Liver (tissue), 9 donors: ENCODE measurements around the gene MYO9A. TPM values are rescaled to one million over a fixed set of nuclear protein-coding genes. Genes with fewer than 3 reads are reported as not detected.

Experiments
- DNase-seq: peaks from one replicate; pipeline ENCODE4 v3.0.0-alpha.2; 2017; ENCODE audit warnings: low spot score
- H3K27ac ChIP-seq, 2 donors: one replicate each; pipeline ENCODE4 v1.7.0; 2013; ENCODE audit warnings: inconsistent platforms in 2 of 2, low read length in 2 of 2, control low read depth in 1 of 2, low read depth in 1 of 2, mild to moderate bottlenecking in 1 of 2
- H3K27me3 ChIP-seq, 4 donors: one replicate each; pipeline versions ENCODE4 v1.6.1 to v1.7.0; 2013; ENCODE audit warnings: low read length in 3 of 4, inconsistent platforms in 1 of 4, mild to moderate bottlenecking in 1 of 4, moderate library complexity in 1 of 4; ENCODE audit not compliant: control insufficient read depth in 4 of 4, insufficient read depth in 4 of 4
- H3K36me3 ChIP-seq, 4 donors: one replicate each; pipeline versions ENCODE4 v1.6.1 to v1.7.0; 2013; ENCODE audit warnings: low read length in 3 of 4, mild to moderate bottlenecking in 3 of 4, low read depth in 1 of 4, moderate library complexity in 1 of 4; ENCODE audit not compliant: control insufficient read depth in 4 of 4, insufficient read depth in 3 of 4
- H3K4me1 ChIP-seq, 4 donors: one replicate each; pipeline versions ENCODE4 v1.6.1 to v1.7.0; 2013; ENCODE audit warnings: low read length in 3 of 4, mild to moderate bottlenecking in 3 of 4, moderate library complexity in 1 of 4; ENCODE audit not compliant: control insufficient read depth in 4 of 4, insufficient read depth in 4 of 4
- H3K4me3 ChIP-seq, 3 donors: one replicate each; pipeline versions ENCODE4 v1.6.1 to v1.7.0; 2013; ENCODE audit warnings: low read length in 3 of 3, control low read depth in 1 of 3, low read depth in 1 of 3, mild to moderate bottlenecking in 1 of 3
- H3K9ac ChIP-seq, 2 donors: one replicate each; pipeline ENCODE4 v1.7.0; 2013; ENCODE audit warnings: low read length in 2 of 2, mild to moderate bottlenecking in 2 of 2, moderate library complexity in 2 of 2, control low read depth in 1 of 2, low read depth in 1 of 2
- H3K9me3 ChIP-seq, 4 donors: one replicate each; pipeline versions ENCODE4 v1.6.1 to v1.7.0; 2013; ENCODE audit warnings: low read length in 3 of 4; ENCODE audit not compliant: control insufficient read depth in 4 of 4
- EGR1 ChIP-seq, 2 donors: IDR thresholded peaks; 2 replicates each; pipeline ENCODE4 v1.6.1; 2016 to 2018; ENCODE audit warnings: antibody characterized with exemption in 2 of 2, low read depth in 2 of 2
- FOXA1 ChIP-seq: IDR thresholded peaks from 2 replicates; pipeline ENCODE4 v1.6.1; 2016; ENCODE audit warnings: antibody characterized with exemption
- FOXA2 ChIP-seq: IDR thresholded peaks from 2 replicates; pipeline ENCODE4 v1.6.1; 2016; ENCODE audit warnings: antibody characterized with exemption
- GABPA ChIP-seq, 2 donors: IDR thresholded peaks in 1 of 2; conservative IDR thresholded peaks in 1 of 2; 2 replicates each; pipeline ENCODE4 v1.6.1; 2016; ENCODE audit warnings: antibody characterized with exemption in 2 of 2, mild to moderate bottlenecking in 1 of 2, moderate library complexity in 1 of 2
- HNF4A ChIP-seq, 2 donors: conservative IDR thresholded peaks; 2 replicates each; pipeline ENCODE4 v1.6.1; 2016; ENCODE audit warnings: antibody characterized with exemption in 2 of 2, mild to moderate bottlenecking in 2 of 2
- HNF4G ChIP-seq: IDR thresholded peaks from 2 replicates; pipeline ENCODE4 v1.6.1; 2016; ENCODE audit warnings: antibody characterized with exemption
- JUND ChIP-seq, 2 donors: IDR thresholded peaks; 2 replicates each; pipeline ENCODE4 v1.6.1; 2016; ENCODE audit warnings: antibody characterized with exemption in 2 of 2
- NR2F2 ChIP-seq: IDR thresholded peaks from 2 replicates; pipeline ENCODE4 v1.6.1; 2016; ENCODE audit warnings: antibody characterized with exemption
- RAD21 ChIP-seq, 2 donors: IDR thresholded peaks; 2 replicates each; pipeline ENCODE4 v1.6.1; 2016; ENCODE audit warnings: antibody characterized with exemption in 2 of 2, mild to moderate bottlenecking in 2 of 2
- RXRA ChIP-seq, 2 donors: IDR thresholded peaks; 2 replicates each; pipeline ENCODE4 v1.6.1; 2017 to 2018; ENCODE audit warnings: antibody characterized with exemption in 2 of 2, mild to moderate bottlenecking in 1 of 2
- SP1 ChIP-seq: IDR thresholded peaks from 2 replicates; pipeline ENCODE4 v1.6.1; 2018; ENCODE audit warnings: antibody characterized with exemption, mild to moderate bottlenecking
- TAF1 ChIP-seq: conservative IDR thresholded peaks from 2 replicates; pipeline ENCODE4 v1.6.1; 2016; ENCODE audit warnings: antibody characterized with exemption, mild to moderate bottlenecking
- YY1 ChIP-seq: IDR thresholded peaks from 2 replicates; pipeline ENCODE4 v1.6.1; 2016; ENCODE audit warnings: antibody characterized with exemption, mild to moderate bottlenecking
- WGBS: extraction: QIAGEN DNeasy Blood & Tissue Kit; methylation state at CpG from one replicate; pipeline ENCODE4 v1.1.7; 2013; 5-methylcytosine and 5-hydroxymethylcytosine counted together
- polyA plus RNA-seq, 2 donors: library from polyadenylated mRNA; stranded (reverse) in 1 of 2; unstranded in 1 of 2; fragments of 200-250 nt in 1 of 2; fragments of >200 nt in 1 of 2; fragmentation: Nextera tagmentation in 1 of 2; extraction: Ambion mirVana in 1 of 2; gene quantifications; one replicate each; pipeline versions ENCODE4 v1.2.1 to v1.2.3, GENCODE V29; 2013 to 2015
- total RNA-seq, 2 donors: library from RNA; depleted of rRNA; stranded (reverse); fragments of >200 nt; gene quantifications; one replicate each; pipeline ENCODE4 v1.2.3, GENCODE V29; 2014
- TF ChIP-seq, protein P1 (sequence below): IDR thresholded peaks from 2 replicates; pipeline ENCODE4 v1.6.1; 2016; ENCODE audit warnings: antibody characterized with exemption
- TF ChIP-seq, protein P2 (sequence below): IDR thresholded peaks from 2 replicates; pipeline ENCODE4 v1.6.1; 2016; ENCODE audit warnings: antibody characterized with exemption, mild to moderate bottlenecking
- TF ChIP-seq, protein P3 (sequence below): IDR thresholded peaks from 2 replicates; pipeline ENCODE4 v1.6.1; 2016; ENCODE audit warnings: antibody characterized with exemption
- TF ChIP-seq, protein P4 (sequence below): fragments of 150-350 bp; IDR thresholded peaks from 2 replicates; pipeline ENCODE4 v1.5.1; 2017; ENCODE audit warnings: improper control_type of control experiment, low read depth, low read length; ENCODE audit not compliant: missing input control
- donor health status: healthy.
- donor health status: healthy.
- donor health status: healthy.
- donor health status: healthy.
- donor health status: healthy.

Gene MYO9A
- total and polyA plus RNA-seq, 4 donors, result 1.4 to 14.9 (median 8.4) TPM

DNA sequence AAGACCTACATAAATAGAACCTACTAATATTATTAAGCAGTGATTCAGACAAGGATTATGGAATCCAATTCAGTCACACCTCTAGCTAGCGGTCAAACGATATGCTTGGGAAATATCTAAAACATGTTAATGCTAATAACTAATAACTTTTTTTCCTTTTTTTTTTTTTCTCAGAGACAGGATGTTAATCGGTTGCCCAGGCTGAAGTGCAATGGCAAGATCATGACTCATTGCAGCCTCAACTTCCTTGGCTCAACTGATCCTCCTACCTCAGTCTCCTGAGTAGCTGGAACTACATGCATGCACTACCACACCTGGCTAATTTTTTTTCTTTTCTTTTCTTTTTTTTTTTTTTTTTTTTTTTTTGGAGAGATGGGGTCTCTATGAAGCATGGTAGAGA is 183.5 kb downstream of the MYO9A start:
- Histone ChIP-seq H3K4me1 (no peaks in the 10 kb centered on the region), H3K36me3 (peaks cover 2 to 33% (median 21%) of the 10 kb centered on the region in 4 donors), H3K9ac (no peak overlapping the region), H3K4me3 (no peak overlapping the region), H3K9me3 (peaks cover 0 to 11% (median 6%) of the 10 kb centered on the region in 4 donors), H3K27me3 (no peaks in the 10 kb centered on the region), H3K27ac (no peak overlapping the region)
- DNase-seq, result no peak
- 67% methylated on average over 3 of the region's 3 CpGs for WGBS
- no peak for TF ChIP-seq JUND (IDR thresholded peaks at IDR 0.05)
- TF ChIP-seq TAF1, result no peak
- no peak for TF ChIP-seq RXRA (IDR thresholded peaks at IDR 0.05)
- TF ChIP-seq GABPA (IDR thresholded peaks at IDR 0.05 in 1 of 2, conservative IDR thresholded peaks at IDR 0.05 in 1 of 2), result no peak
- TF ChIP-seq YY1, result no peak

DNA sequence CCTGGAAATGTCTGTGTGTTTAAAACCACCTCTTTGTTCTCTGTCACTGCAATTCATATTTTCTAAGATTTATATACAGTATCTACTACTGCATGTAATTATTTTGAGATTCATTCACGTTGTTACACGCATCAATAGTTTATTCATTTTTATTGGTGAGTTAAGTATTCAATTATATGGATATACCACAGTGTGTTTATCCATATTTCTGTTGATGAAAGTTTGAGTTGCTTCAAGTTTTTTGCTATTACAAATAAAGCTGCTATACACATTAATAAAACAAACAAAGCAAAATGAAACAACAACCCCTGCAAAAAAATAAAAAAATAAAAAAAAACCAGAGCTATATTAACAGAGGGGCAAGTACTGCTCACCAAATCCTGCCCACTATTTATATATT is 185.3 kb downstream of the MYO9A start:
- no peaks in the 10 kb centered on the region for H3K27me3 ChIP-seq
- no peak overlapping the region for H3K9ac ChIP-seq
- H3K4me1 ChIP-seq, result no peaks in the 10 kb centered on the region
- no peak overlapping the region for H3K4me3 ChIP-seq
- H3K36me3 ChIP-seq, result peaks cover 2 to 33% (median 21%) of the 10 kb centered on the region in 4 donors
- H3K27ac ChIP-seq, result no peak overlapping the region
- no peak for DNase-seq
- H3K9me3 ChIP-seq, result peaks cover 0 to 11% (median 6%) of the 10 kb centered on the region in 4 donors
- TF ChIP-seq, protein P1, sequence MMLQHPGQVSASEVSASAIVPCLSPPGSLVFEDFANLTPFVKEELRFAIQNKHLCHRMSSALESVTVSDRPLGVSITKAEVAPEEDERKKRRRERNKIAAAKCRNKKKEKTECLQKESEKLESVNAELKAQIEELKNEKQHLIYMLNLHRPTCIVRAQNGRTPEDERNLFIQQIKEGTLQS, result no peak
- TF ChIP-seq, protein P2, sequence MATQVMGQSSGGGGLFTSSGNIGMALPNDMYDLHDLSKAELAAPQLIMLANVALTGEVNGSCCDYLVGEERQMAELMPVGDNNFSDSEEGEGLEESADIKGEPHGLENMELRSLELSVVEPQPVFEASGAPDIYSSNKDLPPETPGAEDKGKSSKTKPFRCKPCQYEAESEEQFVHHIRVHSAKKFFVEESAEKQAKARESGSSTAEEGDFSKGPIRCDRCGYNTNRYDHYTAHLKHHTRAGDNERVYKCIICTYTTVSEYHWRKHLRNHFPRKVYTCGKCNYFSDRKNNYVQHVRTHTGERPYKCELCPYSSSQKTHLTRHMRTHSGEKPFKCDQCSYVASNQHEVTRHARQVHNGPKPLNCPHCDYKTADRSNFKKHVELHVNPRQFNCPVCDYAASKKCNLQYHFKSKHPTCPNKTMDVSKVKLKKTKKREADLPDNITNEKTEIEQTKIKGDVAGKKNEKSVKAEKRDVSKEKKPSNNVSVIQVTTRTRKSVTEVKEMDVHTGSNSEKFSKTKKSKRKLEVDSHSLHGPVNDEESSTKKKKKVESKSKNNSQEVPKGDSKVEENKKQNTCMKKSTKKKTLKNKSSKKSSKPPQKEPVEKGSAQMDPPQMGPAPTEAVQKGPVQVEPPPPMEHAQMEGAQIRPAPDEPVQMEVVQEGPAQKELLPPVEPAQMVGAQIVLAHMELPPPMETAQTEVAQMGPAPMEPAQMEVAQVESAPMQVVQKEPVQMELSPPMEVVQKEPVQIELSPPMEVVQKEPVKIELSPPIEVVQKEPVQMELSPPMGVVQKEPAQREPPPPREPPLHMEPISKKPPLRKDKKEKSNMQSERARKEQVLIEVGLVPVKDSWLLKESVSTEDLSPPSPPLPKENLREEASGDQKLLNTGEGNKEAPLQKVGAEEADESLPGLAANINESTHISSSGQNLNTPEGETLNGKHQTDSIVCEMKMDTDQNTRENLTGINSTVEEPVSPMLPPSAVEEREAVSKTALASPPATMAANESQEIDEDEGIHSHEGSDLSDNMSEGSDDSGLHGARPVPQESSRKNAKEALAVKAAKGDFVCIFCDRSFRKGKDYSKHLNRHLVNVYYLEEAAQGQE, result no peak
- TF ChIP-seq JUND (IDR thresholded peaks at IDR 0.05) (no peak), YY1 (no peak), SP1 (no peak), FOXA1 (no peak), HNF4G (no peak), NR2F2 (no peak), EGR1 (IDR thresholded peaks at IDR 0.05; ENCODE audit: low read depth in 2 of 2) (no peak), HNF4A (conservative IDR thresholded peaks at IDR 0.05) (no peak), RAD21 (IDR thresholded peaks at IDR 0.05) (no peak)
- TF ChIP-seq, protein P3, sequence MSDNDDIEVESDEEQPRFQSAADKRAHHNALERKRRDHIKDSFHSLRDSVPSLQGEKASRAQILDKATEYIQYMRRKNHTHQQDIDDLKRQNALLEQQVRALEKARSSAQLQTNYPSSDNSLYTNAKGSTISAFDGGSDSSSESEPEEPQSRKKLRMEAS, result no peak
- WGBS, result 97% methylated on average over 2 of the region's 2 CpGs

DNA sequence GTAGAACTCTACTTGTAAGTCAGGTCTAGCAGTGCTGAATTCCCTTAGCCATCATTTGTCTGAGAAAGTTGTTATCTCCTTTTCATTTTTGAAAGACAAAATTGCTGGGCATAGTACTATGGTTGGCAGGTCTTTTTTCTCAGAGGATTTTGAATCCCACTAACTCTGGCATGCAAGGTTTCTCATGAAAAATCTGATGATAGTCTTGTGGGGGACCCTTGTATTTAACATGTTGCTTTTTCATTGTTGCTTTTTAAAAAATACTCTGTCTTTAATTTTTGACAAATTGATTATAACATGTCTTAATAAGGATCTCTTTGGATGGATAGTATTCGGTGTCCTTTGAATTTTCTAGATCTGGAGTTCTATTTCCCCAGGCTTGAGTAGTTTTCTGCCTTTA is 186.7 kb downstream of the MYO9A start:
- Histone ChIP-seq H3K27ac (no peak overlapping the region), H3K4me3 (no peak overlapping the region), H3K4me1 (no peaks in the 10 kb centered on the region), H3K9me3 (peaks cover 0 to 11% (median 6%) of the 10 kb centered on the region in 4 donors), H3K36me3 (peaks cover 2 to 33% (median 21%) of the 10 kb centered on the region in 4 donors), H3K9ac (no peak overlapping the region), H3K27me3 (no peaks in the 10 kb centered on the region)
- 95% methylated on average over 1 of the region's 1 CpG for WGBS
- TF ChIP-seq, protein P4, sequence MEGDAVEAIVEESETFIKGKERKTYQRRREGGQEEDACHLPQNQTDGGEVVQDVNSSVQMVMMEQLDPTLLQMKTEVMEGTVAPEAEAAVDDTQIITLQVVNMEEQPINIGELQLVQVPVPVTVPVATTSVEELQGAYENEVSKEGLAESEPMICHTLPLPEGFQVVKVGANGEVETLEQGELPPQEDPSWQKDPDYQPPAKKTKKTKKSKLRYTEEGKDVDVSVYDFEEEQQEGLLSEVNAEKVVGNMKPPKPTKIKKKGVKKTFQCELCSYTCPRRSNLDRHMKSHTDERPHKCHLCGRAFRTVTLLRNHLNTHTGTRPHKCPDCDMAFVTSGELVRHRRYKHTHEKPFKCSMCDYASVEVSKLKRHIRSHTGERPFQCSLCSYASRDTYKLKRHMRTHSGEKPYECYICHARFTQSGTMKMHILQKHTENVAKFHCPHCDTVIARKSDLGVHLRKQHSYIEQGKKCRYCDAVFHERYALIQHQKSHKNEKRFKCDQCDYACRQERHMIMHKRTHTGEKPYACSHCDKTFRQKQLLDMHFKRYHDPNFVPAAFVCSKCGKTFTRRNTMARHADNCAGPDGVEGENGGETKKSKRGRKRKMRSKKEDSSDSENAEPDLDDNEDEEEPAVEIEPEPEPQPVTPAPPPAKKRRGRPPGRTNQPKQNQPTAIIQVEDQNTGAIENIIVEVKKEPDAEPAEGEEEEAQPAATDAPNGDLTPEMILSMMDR, result no peak
- TF ChIP-seq, protein P3, result no peak
- TF ChIP-seq, protein P1, result no peak
- TF ChIP-seq JUND (IDR thresholded peaks at IDR 0.05) (no peak), SP1 (no peak), EGR1 (IDR thresholded peaks at IDR 0.05; ENCODE audit: low read depth in 2 of 2) (no peak), FOXA2 (no peak), RXRA (IDR thresholded peaks at IDR 0.05) (no peak), HNF4A (conservative IDR thresholded peaks at IDR 0.05) (no peak), HNF4G (no peak), YY1 (no peak), GABPA (IDR thresholded peaks at IDR 0.05 in 1 of 2, conservative IDR thresholded peaks at IDR 0.05 in 1 of 2) (no peak)
- TF ChIP-seq, protein P2, result no peak
- no peak for DNase-seq
